Suprapubic skin (tissue), 4 donors: ENCODE measurements around the gene MGAT5. TPM values are rescaled to one million over a fixed set of nuclear protein-coding genes. Genes with fewer than 3 reads are reported as not detected.
A peak's percentile ranks its signal among the peaks of the same experiment; 100 is the strongest.

ENCODE experiments used
- DNase-seq, 2 donors: peaks; one replicate each; pipeline ENCODE4 v3.0.0-alpha.2; 2019; ENCODE audit warnings: low spot score in 2 of 2
- H3K27ac ChIP-seq: fragments of 200-600 bp; sonication (generic); one replicate; pipeline ENCODE4 v1.5.1; 2019
- H3K27me3 ChIP-seq: fragments of 200-600 bp; sonication (generic); one replicate; pipeline ENCODE4 v1.5.1; 2019
- H3K36me3 ChIP-seq: fragments of 200-600 bp; sonication (generic); one replicate; pipeline ENCODE4 v1.5.1; 2019
- H3K4me1 ChIP-seq: fragments of 200-600 bp; sonication (generic); one replicate; pipeline ENCODE4 v1.5.1; 2019
- H3K4me3 ChIP-seq: fragments of 200-600 bp; sonication (generic); one replicate; pipeline ENCODE4 v1.5.1; 2019; ENCODE audit warnings: mild to moderate bottlenecking
- H3K9me3 ChIP-seq: fragments of 200-600 bp; sonication (generic); one replicate; pipeline ENCODE4 v1.5.1; 2019
- EP300 ChIP-seq: sonication (generic); formaldehyde crosslinking; IDR thresholded peaks from one replicate; pipeline ENCODE4 v1.6.1; 2017; ENCODE audit warnings: antibody characterized with exemption
- POLR2A ChIP-seq, 2 donors: fragments of 450-650 bp; IDR thresholded peaks; one replicate each; pipeline ENCODE4 v1.6.1; 2017; ENCODE audit warnings: antibody characterized with exemption in 2 of 2, mild to moderate bottlenecking in 2 of 2, moderate library complexity in 2 of 2
- POLR2AphosphoS5 ChIP-seq, 3 donors: sonication (generic); formaldehyde crosslinking; IDR thresholded peaks; one replicate each; pipeline ENCODE4 v1.6.1; 2017; ENCODE audit warnings: antibody characterized with exemption in 3 of 3
- WGBS: methylation state at CpG from one replicate; pipeline ENCODE4 v1.1.5; 2018; 5-methylcytosine and 5-hydroxymethylcytosine counted together
- total RNA-seq, 4 donors: library from RNA; depleted of rRNA; stranded (reverse); fragments of >200 nt; gene quantifications; one replicate each; pipeline ENCODE4 v1.1.0, GENCODE V29; 2016
- TF ChIP-seq, protein P1 (sequence below), 2 donors: fragments of 200-600 bp in 1 of 2; fragments of 450-650 bp in 1 of 2; sonication (generic) in 1 of 2; IDR thresholded peaks; one replicate each; pipeline ENCODE4 v1.5.1; 2016 to 2019; ENCODE audit warnings: antibody characterized with exemption in 2 of 2, mild to moderate bottlenecking in 1 of 2, moderate library complexity in 1 of 2

Gene MGAT5
- total RNA-seq, 4 donors from 2014 or later, result 16.9 to 42.1 (median 32.9) TPM

DNA sequence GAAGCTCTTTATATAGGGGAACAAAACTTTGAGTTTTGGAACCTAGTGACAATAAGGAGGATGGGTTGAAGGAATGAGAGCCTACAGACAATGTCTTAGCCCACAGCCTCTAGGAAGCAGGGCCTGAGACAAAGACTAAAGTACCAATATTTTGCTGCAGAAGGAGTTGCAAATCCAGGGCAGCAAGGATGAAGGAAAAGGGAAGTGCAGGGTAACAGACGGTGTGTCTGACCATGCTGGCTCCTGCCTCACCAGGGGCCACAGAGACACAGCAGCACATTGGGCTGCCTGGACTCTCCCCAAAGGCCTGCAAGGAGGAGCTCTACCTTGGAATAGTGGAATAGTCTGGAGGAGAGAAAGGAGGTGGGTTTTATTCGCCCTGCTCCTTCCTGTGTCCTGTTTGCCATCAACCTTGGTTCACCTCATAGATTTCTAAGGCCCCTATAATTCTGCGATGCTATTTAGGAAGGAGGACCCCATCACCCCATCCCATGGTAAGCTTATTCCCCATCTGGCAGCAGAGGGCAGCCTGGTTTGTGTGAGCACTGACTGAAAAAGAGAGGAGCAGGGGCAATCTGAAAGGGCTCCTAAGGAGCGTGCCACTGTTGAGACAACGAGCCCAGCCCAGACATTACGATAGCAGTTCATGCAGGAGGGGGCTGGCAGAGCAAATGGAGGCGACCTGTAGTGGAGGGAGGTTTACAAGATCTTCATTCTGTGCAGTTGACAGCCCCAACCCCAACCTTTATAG is 143.4 kb downstream of the MGAT5 start:
- no peaks in the 10 kb centered on the region for H3K9me3 ChIP-seq
- WGBS, result 94% methylated on average over 7 of the region's 7 CpGs
- peaks cover 29% of the 10 kb centered on the region for H3K4me1 ChIP-seq
- H3K27ac ChIP-seq, result no peak overlapping the region
- no peaks in the 10 kb centered on the region for H3K27me3 ChIP-seq
- H3K4me3 ChIP-seq, result no peak overlapping the region
- no peak for DNase-seq
- peaks cover 2% of the 10 kb centered on the region for H3K36me3 ChIP-seq
- TF ChIP-seq EP300 (no peak), POLR2AphosphoS5 (IDR thresholded peaks at IDR 0.05) (no peak), POLR2A (IDR thresholded peaks at IDR 0.05) (no peak)
- TF ChIP-seq, protein P1, sequence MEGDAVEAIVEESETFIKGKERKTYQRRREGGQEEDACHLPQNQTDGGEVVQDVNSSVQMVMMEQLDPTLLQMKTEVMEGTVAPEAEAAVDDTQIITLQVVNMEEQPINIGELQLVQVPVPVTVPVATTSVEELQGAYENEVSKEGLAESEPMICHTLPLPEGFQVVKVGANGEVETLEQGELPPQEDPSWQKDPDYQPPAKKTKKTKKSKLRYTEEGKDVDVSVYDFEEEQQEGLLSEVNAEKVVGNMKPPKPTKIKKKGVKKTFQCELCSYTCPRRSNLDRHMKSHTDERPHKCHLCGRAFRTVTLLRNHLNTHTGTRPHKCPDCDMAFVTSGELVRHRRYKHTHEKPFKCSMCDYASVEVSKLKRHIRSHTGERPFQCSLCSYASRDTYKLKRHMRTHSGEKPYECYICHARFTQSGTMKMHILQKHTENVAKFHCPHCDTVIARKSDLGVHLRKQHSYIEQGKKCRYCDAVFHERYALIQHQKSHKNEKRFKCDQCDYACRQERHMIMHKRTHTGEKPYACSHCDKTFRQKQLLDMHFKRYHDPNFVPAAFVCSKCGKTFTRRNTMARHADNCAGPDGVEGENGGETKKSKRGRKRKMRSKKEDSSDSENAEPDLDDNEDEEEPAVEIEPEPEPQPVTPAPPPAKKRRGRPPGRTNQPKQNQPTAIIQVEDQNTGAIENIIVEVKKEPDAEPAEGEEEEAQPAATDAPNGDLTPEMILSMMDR (IDR thresholded peaks at IDR 0.05), result no peak

DNA sequence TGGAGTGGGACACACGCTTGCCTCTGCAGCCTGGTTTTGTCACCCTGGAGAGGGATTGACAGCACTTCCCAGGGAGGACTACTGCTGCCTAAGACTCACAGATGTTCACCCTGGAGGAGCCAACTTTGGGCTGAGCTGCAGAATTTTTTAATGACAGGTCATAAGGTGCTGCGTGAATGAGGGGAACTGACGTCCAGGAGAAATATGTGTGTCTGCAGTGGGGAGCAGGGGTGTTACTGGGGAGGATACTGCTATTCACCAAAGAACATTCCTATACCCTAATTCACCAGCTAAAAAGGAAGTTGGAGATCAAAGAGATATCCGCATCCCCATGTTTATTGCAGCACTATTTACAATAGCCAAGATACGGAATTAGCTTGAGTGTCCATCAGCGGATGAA is 144.4 kb downstream of the MGAT5 start:
- no peaks in the 10 kb centered on the region for H3K9me3 ChIP-seq
- H3K36me3 ChIP-seq, result peaks cover 4% of the 10 kb centered on the region
- no peaks in the 10 kb centered on the region for H3K27me3 ChIP-seq
- H3K4me1 ChIP-seq, result peaks cover 31% of the 10 kb centered on the region
- no peak overlapping the region for H3K4me3 ChIP-seq
- TF ChIP-seq POLR2AphosphoS5 (IDR thresholded peaks at IDR 0.05) (no peak), EP300 (no peak), POLR2A (IDR thresholded peaks at IDR 0.05) (no peak)
- TF ChIP-seq, protein P1 (IDR thresholded peaks at IDR 0.05), result no peak
- DNase-seq, result no peak
- H3K27ac ChIP-seq, result no peak overlapping the region
- 96% methylated on average over 6 of the region's 6 CpGs for WGBS

DNA sequence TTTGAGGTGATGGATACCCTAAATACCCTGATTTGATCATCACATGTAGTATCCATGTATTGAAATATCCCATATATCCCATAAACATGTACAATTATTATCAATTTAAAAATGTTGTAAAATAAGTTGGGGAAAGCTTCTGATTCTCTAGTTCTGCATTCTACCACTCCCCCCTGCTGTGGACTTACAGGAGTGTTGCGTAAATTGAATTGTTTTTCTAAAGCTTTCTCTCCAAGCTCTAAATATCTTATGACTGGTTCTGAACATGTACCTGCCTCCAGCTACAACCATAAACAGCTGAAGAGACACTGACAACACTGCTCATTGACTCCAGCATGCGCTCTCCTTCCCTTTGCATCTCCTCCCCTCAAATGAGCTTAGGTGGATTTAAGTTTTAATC is 145.2 kb downstream of the MGAT5 start:
- Histone ChIP-seq H3K36me3 (peaks cover 8% of the 10 kb centered on the region), H3K9me3 (no peaks in the 10 kb centered on the region), H3K27ac (no peak overlapping the region), H3K4me1 (peaks cover 31% of the 10 kb centered on the region), H3K27me3 (no peaks in the 10 kb centered on the region), H3K4me3 (no peak overlapping the region)
- TF ChIP-seq POLR2AphosphoS5 (IDR thresholded peaks at IDR 0.05), result no peak
- TF ChIP-seq EP300, result no peak
- TF ChIP-seq, protein P1 (IDR thresholded peaks at IDR 0.05), result no peak
- no peak for TF ChIP-seq POLR2A (IDR thresholded peaks at IDR 0.05)
- DNase-seq, result no peak
- WGBS, result 95% methylated on average over 2 of the region's 2 CpGs

DNA sequence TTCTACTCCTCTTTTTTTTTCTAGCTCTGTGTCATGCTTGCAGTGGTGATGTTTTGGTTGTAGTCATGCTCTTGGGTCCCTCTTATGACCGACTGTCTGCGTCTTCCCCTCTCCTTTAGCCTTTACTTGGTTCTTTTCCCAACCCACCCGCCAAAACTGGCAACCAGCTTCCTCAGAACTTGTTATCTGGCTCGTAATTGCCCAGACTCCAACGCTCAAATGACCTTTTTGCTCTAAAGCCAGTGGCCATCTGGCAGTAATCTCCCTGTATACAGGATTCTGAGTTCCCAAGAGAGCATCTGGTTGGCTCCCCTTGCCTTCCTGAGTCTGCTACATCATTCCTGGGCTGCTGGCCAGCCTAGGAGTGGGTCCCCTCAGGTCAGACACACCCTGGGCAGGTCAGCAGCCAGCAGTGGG is 147.2 kb downstream of the MGAT5 start:
- peaks cover 8% of the 10 kb centered on the region for H3K36me3 ChIP-seq
- H3K27ac ChIP-seq, result peak overlapping the region; percentile 65
- 49% methylated on average over 5 of the region's 5 CpGs for WGBS
- TF ChIP-seq, protein P1 (IDR thresholded peaks at IDR 0.05), result no peak
- TF ChIP-seq POLR2AphosphoS5 (IDR thresholded peaks at IDR 0.05) (peak in 1 of 3 donors; percentile 39), POLR2A (IDR thresholded peaks at IDR 0.05) (no peak), EP300 (no peak)
- H3K9me3 ChIP-seq, result no peaks in the 10 kb centered on the region
- peaks cover 41% of the 10 kb centered on the region for H3K4me1 ChIP-seq
- no peak overlapping the region for H3K4me3 ChIP-seq
- peak in 1 of 2 donors; percentile 67 for DNase-seq
- no peaks in the 10 kb centered on the region for H3K27me3 ChIP-seq

DNA sequence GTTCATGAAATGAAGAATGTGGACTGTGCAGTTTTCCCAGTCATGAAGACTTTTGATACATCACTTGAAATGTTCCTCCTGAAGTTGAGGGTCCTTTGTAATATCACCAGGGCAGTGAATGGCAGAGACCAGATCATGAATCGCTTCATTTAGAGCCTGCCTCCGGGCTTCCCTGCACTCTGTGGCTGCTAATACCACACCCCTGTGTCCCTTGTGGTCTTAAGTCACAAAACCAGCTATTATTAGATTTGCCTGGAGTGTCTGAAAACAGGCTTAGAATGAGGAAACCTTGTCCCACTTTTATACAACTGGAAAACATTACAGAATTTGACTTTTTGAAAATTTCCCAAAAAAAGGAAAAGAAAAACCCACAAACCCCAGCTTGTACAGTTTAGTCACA is 147.9 kb downstream of the MGAT5 start:
- Histone ChIP-seq H3K4me1 (peaks cover 48% of the 10 kb centered on the region), H3K4me3 (no peak overlapping the region), H3K27me3 (no peaks in the 10 kb centered on the region), H3K9me3 (no peaks in the 10 kb centered on the region), H3K27ac (peak overlapping the region; percentile 65), H3K36me3 (peaks cover 6% of the 10 kb centered on the region)
- DNase-seq, result no peak
- TF ChIP-seq POLR2A (IDR thresholded peaks at IDR 0.05), result no peak
- TF ChIP-seq, protein P1 (IDR thresholded peaks at IDR 0.05), result no peak
- no peak for TF ChIP-seq EP300
- no peak for TF ChIP-seq POLR2AphosphoS5 (IDR thresholded peaks at IDR 0.05)
- 33% methylated on average over 2 of the region's 2 CpGs for WGBS
